GM21381 (cell line): Measurements from ENCODE around the gene LRRN2.
"Not testable (repeated sequence)": the region's sequence is repeated elsewhere in the genome, so short reads cannot be mapped to it uniquely, and the experiment has no call there.

Source experiments
- ATAC-seq: cut with Tn5 transposase; IDR thresholded peaks from one replicate; pipeline ENCODE4 v1.9.1; 2021; ENCODE audit warnings: mild to moderate bottlenecking, moderate library complexity; ENCODE audit not compliant: unreplicated experiment

LRRN2 gene

DNA sequence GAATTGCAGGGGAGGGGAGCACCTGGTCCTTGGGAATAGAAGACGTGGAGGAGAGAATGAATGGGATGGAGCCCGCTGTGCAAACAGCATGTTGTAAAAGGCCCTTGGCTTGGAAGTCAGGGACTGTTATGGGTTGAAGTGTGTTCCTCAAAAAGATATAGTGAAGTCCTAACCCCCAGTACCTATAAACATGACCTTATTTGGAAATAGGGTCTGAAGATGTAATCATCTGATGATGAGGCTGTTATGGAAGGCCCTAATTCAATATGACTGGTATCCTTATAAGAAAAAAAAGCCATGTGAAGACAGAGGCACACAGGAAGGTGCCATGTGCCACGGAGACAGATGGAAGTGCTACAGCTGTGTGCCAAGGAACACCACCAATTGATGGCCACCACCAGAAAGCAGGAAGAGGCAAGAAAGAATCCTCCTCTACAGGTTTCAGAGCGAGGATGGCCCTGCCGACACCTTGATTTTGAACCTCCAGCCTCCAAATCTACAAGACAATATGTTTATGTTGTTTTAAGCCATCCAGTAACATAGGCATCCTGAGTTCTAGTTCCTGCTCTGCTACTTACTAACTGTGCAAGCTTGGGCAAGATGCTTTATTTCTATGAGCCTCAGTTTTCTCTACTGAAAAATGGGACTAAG, 51.2 kb downstream of the LRRN2 start:
- no peak for ATAC-seq

DNA sequence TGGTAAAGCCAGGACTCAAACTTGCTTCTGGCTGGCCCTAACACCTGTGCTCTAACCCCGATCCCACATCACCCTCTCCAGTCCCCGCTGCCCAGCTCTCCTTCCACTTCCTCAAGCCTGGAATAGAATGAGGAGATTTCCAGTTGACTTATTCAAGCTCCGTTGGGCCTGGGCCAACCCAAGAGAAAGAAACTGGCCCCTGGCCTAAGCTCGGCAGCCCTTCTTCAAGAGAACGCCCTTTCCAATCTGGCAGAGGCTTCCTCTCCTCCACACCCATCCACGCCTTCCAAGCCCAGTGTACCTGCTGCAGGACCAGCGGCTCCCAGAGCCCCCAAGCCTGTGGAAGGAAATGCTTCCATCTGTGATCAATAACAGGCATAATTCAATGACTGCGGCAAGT, 51.9 kb downstream of the LRRN2 start:
- ATAC-seq = no peak

DNA sequence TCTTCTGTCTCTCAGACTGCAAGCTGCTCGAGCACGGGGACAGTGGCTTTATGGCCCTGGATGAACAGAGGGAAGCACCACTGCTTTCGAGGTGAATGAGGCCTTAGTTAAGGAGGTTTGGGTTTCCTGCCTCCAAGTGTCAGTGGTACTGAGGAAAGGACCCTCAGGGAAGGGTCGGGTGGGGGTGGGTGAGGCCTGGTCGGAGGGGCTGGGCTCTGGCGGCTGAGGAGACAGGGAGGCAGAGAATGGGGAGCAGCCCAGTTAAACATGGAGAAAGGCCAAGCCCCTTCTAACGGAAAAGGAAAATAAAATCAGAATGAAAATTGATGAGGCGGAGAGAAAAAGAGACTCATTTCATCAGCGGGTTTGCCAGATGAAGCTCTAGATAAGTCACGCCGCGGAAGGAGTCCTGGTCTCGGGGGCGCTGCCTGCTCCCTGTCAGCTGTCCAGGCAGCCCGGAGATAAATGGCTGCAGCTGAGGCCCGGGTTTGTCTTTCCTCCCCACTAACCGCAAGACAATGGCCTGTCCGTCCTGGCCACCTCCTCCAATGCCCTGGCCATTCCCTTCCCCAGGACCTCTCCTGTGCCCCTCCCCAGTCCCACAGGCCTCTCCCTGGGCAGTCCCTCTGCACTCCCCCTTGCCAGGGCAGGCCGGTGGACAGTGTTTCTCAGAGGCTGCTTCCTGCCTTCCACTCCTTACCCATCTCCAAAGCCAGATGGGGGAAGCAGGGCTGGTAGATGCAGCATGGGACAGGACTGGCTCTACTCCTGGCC, 55.2 kb downstream of the LRRN2 start:
- ATAC-seq = no peak

DNA sequence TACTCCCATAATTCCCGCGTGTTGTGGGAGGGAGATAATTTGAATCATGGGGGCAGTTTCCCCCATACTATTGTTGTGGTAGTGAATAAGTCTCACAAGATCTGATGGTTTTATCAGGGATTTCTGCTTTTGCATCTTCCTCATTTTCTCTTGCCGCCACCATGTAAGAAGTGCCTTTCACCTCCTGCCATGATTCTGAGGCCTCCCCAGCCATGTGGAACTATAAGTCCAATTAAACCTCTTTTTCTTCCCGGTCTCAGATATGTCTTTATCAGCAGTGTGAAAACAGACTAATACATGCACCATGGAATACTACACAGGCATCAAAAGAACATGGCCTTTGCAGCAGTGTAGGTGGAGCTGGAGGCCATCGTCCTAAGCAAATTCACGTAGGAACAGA, 56.1 kb downstream of the LRRN2 start:
- not testable (repeated sequence) for ATAC-seq

DNA sequence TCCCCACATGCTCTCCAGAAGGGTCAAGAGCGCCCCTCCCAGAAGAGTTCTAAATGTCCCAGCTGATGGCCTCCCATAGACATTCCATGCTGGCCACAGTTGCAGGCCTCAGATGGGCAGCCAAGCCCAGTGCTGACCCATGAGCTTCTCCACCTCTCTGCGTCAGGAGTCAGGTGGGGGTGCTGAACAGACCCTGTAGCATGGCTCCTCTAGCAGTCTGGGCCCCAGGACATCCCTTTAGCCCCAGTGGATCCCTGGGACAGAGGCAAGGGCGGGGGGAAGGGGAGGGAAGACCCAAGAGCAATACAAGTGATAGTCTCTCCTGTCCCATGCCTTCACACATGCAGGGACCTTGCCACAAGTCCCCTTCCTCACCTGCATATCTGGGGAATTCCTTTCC, 56.7 kb downstream of the LRRN2 start:
- ATAC-seq = no peak

DNA sequence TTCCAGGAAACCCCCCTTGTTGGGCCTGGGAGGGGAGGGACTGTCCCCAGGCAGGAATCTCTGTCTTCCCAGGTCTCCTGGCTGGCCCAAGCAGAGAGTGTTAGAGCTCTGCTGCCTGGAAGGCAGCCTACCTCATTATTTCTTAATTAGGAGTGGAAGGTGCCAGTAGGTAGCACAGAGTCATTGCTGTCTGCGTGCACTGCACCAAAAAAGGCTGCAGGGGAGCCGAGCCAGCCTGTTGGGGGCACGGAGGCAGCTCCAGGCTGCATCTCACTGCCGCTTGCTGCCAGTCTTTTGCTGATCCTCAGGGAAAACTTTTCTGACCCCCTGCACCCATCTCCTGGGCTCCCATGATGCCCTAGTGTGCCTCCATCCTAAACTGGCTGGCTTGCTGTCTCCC, 58.1 kb downstream of the LRRN2 start:
- no peak for ATAC-seq

DNA sequence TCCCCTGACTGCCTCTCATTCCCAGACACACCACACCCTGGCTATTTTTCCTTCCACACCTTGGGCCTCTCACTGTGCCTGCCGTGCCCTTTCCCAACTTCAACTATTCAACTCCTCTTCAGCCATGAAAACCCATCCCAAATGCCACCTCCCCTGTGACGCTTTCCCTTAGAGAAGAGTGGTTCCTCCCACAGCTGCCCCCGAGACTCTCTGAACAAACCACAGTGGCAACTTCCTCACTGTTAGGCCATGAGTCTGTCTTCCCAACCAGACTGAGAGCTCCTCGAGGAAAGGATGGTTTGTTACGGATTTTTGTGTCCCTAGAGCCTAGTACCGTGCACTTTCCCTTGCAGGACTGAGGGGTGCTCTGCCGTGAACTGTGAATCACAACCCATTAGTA, 59.2 kb downstream of the LRRN2 start:
- no peak for ATAC-seq

DNA sequence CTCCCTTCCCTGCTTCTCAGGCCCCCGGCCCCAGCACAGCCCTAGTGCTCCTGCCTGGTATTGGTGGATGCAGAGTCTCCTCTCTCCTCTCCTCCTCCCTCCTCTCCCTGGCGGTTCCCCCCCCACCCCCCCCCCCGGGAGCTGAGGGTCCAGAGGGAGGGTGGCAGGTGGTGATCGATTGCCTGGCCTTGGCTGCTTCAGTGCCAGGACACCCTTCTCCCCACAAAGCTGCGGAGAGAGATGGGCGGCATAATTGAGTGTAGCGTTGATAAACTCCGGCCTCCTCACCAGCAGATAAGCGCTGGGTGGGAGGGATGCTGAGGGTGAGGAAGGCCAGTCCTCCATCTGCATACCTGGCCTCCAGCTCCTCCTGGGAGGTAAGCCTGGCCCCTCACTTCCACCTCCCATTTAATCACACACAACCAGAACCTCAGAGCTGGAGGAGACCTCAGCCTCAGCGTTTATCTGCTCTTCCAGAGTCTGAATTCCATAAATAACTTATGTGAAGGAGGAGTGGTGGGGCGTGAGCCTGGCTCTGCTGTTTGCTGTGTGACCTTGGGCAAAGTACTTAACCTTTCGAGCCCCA, 60.8 kb downstream of the LRRN2 start:
- no peak for ATAC-seq

DNA sequence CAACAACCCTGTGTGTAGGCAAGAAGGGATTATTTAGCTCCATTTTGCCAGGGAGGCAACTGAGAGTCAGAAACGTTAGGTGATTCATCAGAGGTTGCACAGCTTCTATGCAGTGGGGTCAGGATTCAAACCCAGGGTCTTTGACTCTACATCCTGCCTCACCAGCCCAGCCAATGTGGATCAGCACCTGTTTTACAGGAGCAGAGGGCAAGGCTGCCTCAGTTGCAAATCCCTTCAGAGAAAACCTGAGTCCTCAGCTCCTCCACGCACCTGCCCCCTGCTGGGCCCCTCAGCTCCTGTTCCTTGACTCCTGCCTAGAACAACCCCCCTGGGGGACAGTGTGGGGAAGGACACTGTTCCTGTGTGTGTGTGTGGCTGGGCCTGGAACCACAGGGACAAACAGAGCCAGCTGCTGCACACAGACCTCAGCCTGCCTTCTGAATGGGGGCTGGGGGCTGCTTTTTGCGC, 61.6 kb downstream of the LRRN2 start:
- ATAC-seq = no peak

DNA sequence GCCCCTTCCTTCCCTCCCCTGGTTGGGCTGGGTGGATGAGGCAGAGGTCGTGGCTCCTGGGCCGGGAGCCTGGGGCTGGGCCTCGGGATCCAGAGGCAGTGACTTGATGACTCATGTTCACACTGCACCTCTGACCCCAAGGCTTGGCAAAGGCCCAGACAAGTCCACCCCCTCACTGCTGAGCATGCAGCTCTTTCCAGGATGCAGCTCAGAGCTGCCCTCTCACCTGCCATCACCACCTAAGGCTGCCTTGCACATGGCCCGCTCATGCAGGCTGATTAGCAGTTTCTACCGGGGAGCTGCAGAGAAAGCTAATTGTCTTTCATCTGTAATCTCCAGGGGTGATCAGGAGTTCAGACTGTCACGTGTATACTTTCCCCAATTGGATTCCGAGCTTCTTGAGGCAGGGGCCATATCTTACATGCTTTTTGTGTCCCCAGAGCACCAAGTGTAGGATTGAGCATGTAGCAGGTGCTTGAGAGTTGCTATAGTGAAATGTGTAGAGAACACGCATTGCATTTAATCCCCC, 62.1 kb downstream of the LRRN2 start:
- ATAC-seq = no peak

DNA sequence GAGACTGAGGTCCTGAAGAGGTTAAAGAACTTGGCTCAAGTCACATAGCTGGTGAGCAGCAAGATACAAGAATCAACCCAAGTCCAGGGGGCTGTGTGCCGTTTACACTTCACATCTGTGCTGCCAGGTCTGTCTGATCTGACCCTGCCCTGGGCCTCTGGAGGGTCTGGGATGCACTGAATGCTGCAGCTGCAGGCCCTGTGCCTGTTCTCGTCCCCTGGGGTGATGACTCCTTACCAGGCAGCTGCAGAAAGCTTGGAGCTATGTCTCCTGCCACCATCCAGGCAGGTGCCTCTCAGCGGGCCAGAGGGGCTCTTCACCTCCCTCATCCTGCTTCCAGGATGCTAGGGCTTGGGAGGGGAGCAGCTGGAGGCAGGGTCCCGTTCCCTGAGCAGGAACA, 63.5 kb downstream of the LRRN2 start:
- ATAC-seq = no peak

DNA sequence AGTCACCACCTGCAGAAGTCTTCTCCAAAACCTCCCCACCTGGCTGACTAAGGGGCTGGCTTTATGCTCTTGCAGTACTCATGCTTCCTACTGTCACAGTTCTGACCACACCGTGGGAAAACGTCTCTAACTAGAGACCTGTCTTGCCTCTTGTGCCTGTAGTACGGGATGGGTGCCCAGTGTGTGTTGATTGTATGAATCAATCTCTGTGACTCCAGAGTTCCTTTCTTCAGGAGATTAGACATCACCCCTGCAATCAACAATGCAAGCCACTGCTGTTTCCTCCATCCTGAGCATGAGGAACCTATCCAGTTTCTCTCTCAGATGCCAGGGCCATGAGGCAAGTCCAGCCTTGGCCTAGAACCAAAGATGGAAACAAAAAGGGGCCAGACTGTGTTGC, 64.1 kb downstream of the LRRN2 start:
- no peak for ATAC-seq

DNA sequence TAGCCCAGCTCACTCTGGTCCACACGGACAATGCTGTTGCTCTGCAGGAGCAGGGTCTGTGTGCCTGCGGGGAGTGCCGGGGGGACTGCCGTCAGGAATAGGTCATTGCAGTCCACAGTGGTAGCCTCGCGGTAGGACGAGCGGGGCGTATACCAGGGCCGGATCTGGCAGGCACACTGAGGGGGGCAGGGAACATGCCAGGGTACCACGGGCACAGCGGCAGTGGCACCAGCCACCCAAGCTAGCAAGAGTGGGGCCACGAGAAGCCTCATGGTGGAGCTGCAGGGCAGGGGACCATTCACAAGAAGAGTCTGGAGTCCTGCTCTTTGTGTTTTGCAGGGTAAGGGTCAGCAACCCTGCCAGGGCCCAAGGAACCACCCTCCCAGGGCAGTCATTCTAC, 65.8 kb downstream of the LRRN2 start:
- no peak for ATAC-seq

DNA sequence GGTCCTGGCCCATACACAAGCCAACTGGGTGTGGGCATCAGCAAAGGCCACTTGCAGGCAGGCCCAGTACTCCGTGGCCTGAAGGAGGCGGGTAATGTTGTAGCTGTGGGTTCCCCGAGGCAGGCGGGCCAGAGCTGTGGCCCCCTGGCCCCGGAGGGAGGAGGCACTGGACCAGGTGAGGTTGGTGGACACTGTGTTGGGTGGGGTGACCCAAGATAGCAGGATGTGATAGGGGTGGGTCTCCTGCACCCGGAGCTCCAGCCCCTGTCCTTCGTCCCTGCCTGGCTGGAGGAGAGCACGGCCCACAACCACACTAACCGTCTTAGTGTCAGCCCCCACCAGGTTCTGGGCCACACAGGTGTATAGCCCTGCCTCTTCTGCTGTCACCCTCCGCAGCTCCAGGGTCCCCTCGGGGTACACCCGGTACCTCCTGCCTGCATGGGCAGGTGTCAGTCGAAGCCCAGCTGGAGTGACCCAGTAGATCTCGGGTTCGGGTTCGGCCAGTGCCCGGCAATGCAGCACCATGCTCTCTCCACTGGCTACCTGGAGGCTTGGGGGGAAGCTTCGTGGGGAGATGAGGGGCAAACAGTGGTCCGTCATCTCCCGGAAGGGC, 67.3 kb downstream of the LRRN2 start:
- ATAC-seq = no peak

DNA sequence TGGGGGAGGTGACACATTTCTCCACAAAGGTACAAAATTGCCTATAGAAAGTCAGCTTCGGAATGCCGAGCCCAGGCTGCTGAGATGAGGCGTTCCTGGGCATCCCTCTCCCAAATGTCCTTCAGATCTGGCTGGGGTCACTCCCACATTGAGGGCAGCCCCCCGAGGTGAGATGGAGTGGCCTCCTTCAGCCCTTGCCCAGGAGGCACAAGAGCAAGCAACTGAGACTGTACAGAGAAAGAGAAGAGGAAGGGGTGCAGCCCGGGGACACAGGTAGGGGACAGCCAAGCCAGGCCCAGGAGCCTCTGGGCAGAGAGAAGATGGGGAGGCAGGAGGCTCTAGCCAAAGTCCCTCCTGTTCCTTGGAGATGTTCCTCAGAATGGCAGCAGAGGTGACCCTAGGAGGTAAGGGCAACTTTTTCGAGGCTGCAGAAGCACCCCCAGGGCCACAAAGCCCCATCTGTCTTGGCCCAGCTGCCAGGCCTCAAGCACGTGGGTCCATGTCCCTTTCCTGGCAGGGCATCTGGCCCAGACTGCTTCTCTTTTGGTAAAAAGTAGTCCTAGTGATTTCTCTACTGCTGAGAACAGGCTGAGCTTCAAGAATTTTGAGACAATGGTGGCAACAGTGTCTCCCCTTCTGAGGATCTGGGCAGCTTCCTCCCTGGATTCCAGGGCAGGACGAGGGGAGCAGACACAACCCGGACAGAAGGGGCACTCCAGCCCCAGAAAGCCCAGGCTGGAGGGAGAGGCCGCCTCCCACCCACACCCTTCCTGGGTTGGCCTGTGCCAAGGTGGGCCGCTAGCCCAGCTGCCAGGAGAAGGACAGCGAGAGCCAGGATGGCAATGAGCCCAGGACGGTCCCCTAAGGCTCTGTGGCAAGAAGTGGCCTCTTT, 68.0 kb downstream of the LRRN2 start:
- ATAC-seq = no peak

DNA sequence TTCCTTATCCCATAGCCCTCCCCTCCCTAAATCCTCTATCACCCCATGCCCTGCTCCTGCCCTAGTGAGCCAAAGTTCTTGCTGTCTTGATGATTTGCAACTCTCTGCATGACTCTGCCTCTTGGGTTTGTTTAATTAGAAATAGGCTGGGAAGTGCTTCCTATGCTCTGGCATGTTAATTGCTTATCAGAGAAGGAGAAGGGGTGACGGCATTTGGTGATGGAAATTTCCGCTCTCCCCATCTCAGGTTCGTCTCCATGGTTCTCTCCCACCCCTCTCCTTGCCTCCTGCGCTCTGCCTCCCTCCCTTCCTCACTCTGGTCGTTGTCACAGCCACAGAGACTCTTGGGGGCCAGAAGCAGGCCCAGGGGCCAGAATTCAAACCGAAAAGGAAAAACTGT, 68.9 kb downstream of the LRRN2 start:
- ATAC-seq = no peak

DNA sequence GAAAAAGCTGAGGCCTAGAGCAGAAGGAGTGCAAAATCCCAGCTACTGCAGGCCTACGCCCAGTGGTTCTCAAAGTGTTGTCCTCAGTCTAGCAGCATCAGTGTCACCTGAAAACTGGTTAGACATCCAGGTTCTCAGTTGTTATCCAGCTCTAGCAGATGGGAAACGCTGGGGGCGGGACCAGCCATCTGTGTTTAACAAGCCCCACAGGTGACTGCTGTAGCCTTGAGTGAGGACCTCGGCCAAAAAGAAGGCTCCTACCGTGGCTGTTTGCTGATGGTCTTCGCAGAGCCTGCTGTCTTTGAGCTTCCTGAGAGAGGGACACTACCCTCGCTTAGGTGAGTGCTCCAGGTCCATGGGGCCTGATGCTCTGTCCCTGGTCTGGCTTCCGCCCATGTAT, 69.7 kb downstream of the LRRN2 start:
- ATAC-seq = no peak

DNA sequence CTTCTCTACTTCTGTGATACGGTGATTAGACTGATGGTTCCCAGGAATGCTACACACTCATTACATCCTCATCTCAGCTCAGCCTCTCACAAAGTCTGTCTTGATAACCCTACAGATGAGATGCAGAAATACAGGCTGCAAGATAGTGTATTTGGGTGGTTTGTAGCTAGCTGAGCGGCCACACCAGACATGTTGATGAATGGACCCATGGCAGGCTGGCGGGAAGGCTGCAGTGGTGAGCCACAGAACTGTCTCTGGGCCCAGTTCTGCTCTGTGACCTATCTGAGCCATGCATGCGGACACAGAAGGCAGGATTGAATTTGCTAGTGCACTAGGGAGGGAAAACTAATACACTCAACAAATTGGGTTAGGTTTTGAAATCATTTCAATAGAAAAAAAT, 71.9 kb downstream of the LRRN2 start:
- ATAC-seq = no peak

DNA sequence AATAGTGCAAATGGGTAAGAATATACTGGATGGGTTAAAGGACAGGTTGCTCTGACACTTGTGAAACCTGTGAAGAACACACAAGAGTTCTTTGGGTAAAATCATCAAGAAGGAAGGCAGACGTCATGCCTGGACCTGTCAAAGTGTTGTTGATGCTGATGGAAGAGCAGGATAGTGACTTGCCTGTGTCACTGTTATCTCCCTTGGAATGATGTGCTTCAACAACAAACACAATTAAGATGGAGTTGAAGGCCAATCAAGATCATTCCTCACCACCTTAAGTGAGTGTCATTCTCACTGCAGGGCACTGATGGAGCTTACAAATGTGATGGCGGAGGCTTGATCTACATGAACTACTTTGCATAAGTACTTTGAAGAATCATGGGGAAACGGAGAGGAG, 73.2 kb downstream of the LRRN2 start:
- no peak for ATAC-seq

DNA sequence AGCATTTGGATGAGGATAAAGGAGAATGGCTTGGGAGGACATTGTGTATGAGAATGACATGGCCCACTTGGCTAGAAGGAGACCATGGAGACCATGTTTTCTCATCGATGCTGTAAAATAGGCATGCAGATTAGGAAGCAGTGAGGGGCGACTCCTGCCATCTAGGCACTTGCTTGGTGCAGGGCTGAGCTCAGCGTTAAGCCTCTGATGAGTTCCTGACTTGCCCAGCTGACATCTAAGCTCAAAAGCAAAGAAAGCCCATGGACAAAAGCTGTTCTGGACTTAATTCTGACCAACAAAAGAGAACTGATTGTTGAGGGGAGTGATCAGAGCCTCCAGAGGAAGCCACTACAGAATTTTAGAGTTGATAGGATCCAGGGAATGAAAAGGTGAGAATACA, 74.5 kb downstream of the LRRN2 start:
- no peak for ATAC-seq

DNA sequence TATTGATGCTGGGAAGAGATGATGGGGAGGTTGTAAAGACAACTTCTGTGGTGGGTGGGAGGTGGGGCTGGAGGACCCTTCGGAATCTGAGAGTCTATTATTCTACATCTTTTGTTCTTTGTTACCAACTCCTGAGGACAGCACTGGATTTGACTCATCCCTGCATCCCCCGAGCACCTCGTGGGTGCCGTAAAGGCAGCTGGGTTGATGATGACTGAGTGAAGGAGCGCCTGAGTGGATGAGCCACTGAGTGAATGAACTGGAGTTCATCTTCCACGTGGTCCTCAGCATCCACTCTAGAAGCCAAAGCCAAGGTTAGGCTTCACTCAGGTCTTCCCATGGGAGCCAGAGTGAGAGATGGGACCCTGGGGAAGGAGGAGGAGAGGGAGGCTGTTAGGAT, 77.6 kb downstream of the LRRN2 start:
- no peak for ATAC-seq
